NCI-H2171 (cell line): Measurements from ENCODE around the gene RECQL.
"Not testable (repeated sequence)": the region's sequence is repeated elsewhere in the genome, so short reads cannot be mapped to it uniquely, and the experiment has no call there.

Source experiments
- DNase-seq: peaks from one replicate; lab custom pipeline; 2025; lab: John Stamatoyannopoulos, UW

The RECQL gene

GRCh38 chr12:21502164-21502496 lies 695 bp upstream of the RECQL start:
- peak; percentile 81 for DNase-seq

GRCh38 chr12:21500786-21501257 lies 613 bp downstream of the RECQL start:
- no peak for DNase-seq

- DNase-seq, result no peak
Measured at GRCh38 chr12:21499765-21500164, 1.7 kb downstream of the RECQL start.

- no peak for DNase-seq
Measured at GRCh38 chr12:21485998-21486397, 15.4 kb downstream of the RECQL start.

- DNase-seq, result peak; percentile 29
Measured at GRCh38 chr12:21483531-21483930, 17.9 kb downstream of the RECQL start.

- no peak for DNase-seq
Measured at GRCh38 chr12:21478756-21479455, 22.5 kb downstream of the RECQL start.

- no peak for DNase-seq
Measured at GRCh38 chr12:21476949-21477348, 24.5 kb downstream of the RECQL start.

- no peak for DNase-seq
Measured at GRCh38 chr12:21475552-21475951, 25.9 kb downstream of the RECQL start.

GRCh38 chr12:21472197-21472823 lies 29.1 kb downstream of the RECQL start:
- no peak for DNase-seq

GRCh38 chr12:21471294-21471693 lies 30.1 kb downstream of the RECQL start:
- DNase-seq, result no peak

GRCh38 chr12:21467334-21467733 lies 34.1 kb downstream of the RECQL start:
- not testable (repeated sequence) for DNase-seq

- peak; percentile 16 for DNase-seq
Measured at GRCh38 chr12:21459474-21459873, 42.0 kb downstream of the RECQL start.

GRCh38 chr12:21456291-21456780 lies 45.1 kb downstream of the RECQL start:
- no peak for DNase-seq

GRCh38 chr12:21453312-21453852 lies 48.1 kb downstream of the RECQL start:
- DNase-seq, result no peak

GRCh38 chr12:21451529-21451928 lies 49.9 kb downstream of the RECQL start:
- DNase-seq, result no peak

- no peak for DNase-seq
Measured at GRCh38 chr12:21444193-21445146, 57.0 kb downstream of the RECQL start.

- DNase-seq, result no peak
Measured at GRCh38 chr12:21439347-21439746, 62.1 kb downstream of the RECQL start.

- no peak for DNase-seq
Measured at GRCh38 chr12:21438643-21439042, 62.8 kb downstream of the RECQL start.

GRCh38 chr12:21434699-21435098 lies 66.7 kb downstream of the RECQL start:
- DNase-seq, result no peak

- DNase-seq, result no peak
Measured at GRCh38 chr12:21433525-21433924, 67.9 kb downstream of the RECQL start.

- DNase-seq, result no peak
Measured at GRCh38 chr12:21429994-21430393, 71.4 kb downstream of the RECQL start.

GRCh38 chr12:21428241-21428640 lies 73.2 kb downstream of the RECQL start:
- DNase-seq, result no peak
